H1 (cell line): ENCODE results near the gene ZDHHC8. TPM values are rescaled to one million over a fixed set of nuclear protein-coding genes. Genes with fewer than 3 reads are reported as not detected.

Experiments used
- CHD1 ChIP-seq: IDR thresholded peaks from 2 replicates; pipeline ENCODE4 v1.6.1; 2012; ENCODE audit warnings: low read depth, low read length, improper control_type of control experiment
- CREB1 ChIP-seq: IDR thresholded peaks from 2 replicates; pipeline ENCODE4 v1.6.1; 2012; ENCODE audit warnings: inconsistent platforms
- EP300 ChIP-seq, 2 experiments: IDR thresholded peaks; 1 replicate in 1 of 2; 2 replicates in 1 of 2; pipeline ENCODE4 v1.6.1; 2011 to 2012; ENCODE audit warnings: low read depth in 2 of 2, low read length in 2 of 2, mild to moderate bottlenecking in 2 of 2, borderline replicate concordance in 1 of 2, inconsistent platforms in 1 of 2, moderate library complexity in 1 of 2
- HDAC6 ChIP-seq: IDR thresholded peaks from one replicate; pipeline ENCODE4 v1.7.1; 2012; ENCODE audit warnings: low read depth, mild to moderate bottlenecking, inconsistent platforms, low read length, moderate library complexity
- KDM5A ChIP-seq: fragments of 200-600 bp; IDR thresholded peaks from 2 replicates; pipeline ENCODE4 v1.7.1; 2012; ENCODE audit warnings: mild to moderate bottlenecking, low read length, inconsistent platforms, mixed read lengths
- RNF2 ChIP-seq: fragments of 200-900, 300-1000 bp; sonication (generic); IDR thresholded peaks from 2 replicates; pipeline ENCODE4 v1.7.1; 2016; ENCODE audit warnings: borderline replicate concordance, low read depth, mild to moderate bottlenecking, antibody characterized with exemption, low read length; ENCODE audit not compliant: poor library complexity, severe bottlenecking; ENCODE audit errors: missing control alignments
- RXRA ChIP-seq: IDR thresholded peaks from 2 replicates; pipeline ENCODE4 v1.6.1; 2011; ENCODE audit warnings: low read depth, mild to moderate bottlenecking, low read length, moderate library complexity; ENCODE audit not compliant: insufficient read depth
- SP1 ChIP-seq: IDR thresholded peaks from 2 replicates; pipeline ENCODE4 v1.6.1; 2011; ENCODE audit warnings: low read depth, low read length
- TEAD4 ChIP-seq: IDR thresholded peaks from 2 replicates; pipeline ENCODE4 v1.6.1; 2012; ENCODE audit warnings: low read depth, low read length, inconsistent platforms, mixed read lengths
- polyA plus RNA-seq, 7 experiments: library from polyadenylated mRNA; depleted of rRNA in 3 of 7; stranded (reverse) in 5 of 7; unstranded in 2 of 7; fragments of >200 nt in 5 of 7; fragments of 200-250 nt in 2 of 7; gene quantifications; 1 replicate in 5 of 7; 2 replicates in 1 of 7; 4 replicates in 1 of 7; pipeline versions ENCODE4 v1.2.1 to v1.2.3, GENCODE V29; 2011 to 2013; ENCODE audit warnings: missing spikeins in 2 of 7, mixed read lengths in 2 of 7
- total RNA-seq: library from RNA; stranded (reverse); fragmentation: NEBNext Ultra II Directional; extraction: Animal tissue kit (Norgen Biotek cat#: 25700); gene quantifications from 2 replicates; pipeline ENCODE4 v1.2.1, GENCODE V29; 2021

Gene ZDHHC8
- total and polyA plus RNA-seq, 2 of the 8 experiments (the other 6 are each of a cell fraction or from before 2014, with no cell fraction given), result 18.6 to 65.6 TPM

DNA sequence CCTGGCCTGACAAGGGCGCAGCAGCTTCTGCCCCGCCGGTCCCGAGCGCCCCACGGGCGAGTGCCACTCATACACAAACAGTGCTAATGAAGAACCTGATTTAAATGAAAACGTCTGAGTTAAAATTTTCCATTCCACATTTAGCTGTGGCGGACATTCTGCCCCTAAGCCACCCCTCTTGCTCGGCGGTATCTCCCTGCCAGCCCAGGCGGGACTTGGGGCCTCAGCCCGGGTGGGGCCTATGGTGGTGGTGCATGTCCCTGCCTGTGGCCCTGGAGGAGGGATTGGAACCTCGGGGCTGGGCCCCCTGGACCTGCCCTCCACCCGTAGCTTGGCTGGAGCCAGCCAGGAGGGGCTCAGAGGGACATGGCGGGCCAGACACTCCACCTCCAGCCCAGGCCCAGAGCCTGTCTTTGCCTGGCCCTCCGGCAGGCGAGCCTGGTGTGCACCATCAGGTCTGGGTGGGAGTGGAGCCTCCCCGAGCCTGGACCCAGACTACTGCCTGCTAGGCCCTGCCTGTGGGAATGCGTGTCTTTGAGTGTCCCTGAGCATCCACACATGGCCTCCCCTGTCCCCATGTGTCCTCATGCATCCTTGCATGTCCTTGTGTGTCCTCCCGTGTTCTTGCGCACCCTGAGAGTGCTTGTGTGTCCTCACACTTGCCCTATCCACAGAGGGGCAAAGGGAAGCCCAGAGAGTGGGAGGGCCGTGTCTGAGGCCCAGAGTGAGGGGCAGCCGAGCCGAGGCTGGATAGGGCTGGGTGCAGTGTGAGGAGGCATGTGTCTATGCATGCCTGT is 4.4 kb downstream of the ZDHHC8 start (continued):
- no peak for TF ChIP-seq CHD1
- no peak for TF ChIP-seq KDM5A
- TF ChIP-seq HDAC6, result no peak
- no peak for TF ChIP-seq RXRA
- TF ChIP-seq TEAD4, result no peak
- no peak for TF ChIP-seq RNF2
- TF ChIP-seq SP1, result no peak
- TF ChIP-seq EP300 (IDR thresholded peaks at IDR 0.05; ENCODE audit: borderline replicate concordance in 1 of 2, low read depth in 2 of 2, low read length in 2 of 2), result no peak
- no peak for TF ChIP-seq CREB1
